GM18873 (cell line): ENCODE measurements around the gene RAMP1.

Experiments used
- ATAC-seq: cut with Tn5 transposase; IDR thresholded peaks from one replicate; pipeline ENCODE4 v1.9.1; 2021; ENCODE audit warnings: mild to moderate bottlenecking, moderate library complexity, moderate number of reproducible peaks; ENCODE audit not compliant: unreplicated experiment, low FRiP score

Gene RAMP1

DNA sequence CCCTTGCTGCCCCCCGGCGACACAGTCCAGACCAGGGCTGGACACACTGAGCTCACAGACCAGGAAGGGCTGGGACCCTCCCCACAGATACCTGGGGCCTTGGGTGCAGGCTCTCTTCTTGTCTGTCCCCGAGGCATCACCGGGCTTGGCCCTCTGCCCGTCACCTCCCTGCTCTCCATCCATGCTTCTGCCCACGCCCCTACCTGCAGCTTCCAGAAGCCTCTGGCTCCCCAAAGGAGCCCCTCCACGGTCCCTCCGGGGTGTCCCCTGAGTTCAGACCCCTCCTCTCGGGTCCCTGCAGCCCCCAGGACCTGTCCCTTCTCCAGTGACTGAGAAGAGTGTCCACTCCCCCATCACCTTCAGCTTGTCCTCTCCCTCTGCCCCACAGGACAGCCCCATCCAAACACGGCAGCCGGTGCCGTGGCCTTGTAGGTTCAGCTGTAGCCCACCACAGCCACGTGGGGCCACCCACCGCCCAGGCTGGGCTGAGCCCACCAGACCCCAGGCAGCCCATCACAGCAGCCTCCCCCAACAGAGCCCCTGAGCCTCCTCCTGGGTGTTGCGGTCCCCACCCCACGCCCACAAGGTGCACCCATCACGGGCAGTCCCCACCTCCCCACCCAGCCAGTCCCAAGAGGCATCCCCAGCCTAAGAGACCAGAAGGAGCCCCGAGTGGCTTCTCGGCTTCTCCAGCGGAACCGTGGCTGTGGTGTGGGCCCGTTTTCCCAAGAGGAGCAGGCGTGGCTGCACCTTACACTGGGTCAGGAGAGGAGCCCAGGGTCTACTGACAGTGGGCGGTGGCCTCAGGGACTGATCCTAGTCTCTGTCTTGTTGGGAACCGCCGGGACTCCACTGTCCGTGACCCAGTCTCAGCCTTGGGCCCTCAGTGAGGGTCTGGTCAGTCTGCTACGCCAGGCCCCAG is 53.1 kb downstream of the RAMP1 start:
- ATAC-seq: no peak

DNA sequence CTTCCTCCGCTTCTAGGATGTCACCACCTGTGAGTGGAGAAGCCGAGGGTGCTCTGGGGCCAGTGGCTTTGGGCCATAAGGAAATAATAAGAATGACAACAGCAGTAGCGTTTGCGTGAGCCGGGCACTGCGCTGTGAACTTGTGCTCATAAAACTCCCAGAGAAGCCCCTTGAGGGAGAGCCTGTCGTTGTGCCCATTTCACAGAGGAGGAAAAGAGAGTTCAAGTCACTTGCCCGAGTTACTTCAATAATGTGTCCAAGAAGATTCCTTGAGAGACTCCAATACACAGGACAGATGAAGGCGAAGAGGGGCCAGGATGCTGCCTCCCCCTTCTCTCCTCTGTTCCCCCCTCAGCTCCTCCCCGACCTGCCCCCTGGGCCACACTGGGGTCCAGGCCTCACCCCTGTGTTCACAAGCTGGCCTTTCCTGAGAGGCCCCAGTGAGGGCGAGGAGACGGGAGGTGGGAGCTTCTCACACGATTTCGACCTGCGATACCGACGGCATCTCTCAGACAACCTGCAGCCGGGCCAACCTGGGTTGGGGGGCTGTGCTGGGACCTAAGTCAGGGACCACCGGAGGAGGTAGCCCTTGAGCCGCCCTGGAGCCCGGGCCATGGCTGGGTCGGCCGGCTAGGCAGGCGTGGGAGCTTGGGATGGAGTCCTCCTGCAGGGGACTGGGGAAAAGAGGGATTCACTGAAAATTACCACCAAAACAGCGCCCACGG is 53.9 kb downstream of the RAMP1 start:
- ATAC-seq: no peak

GRCh38 chr2:237915576-237915975 is 56.2 kb downstream of the RAMP1 start:
- ATAC-seq: no peak

DNA sequence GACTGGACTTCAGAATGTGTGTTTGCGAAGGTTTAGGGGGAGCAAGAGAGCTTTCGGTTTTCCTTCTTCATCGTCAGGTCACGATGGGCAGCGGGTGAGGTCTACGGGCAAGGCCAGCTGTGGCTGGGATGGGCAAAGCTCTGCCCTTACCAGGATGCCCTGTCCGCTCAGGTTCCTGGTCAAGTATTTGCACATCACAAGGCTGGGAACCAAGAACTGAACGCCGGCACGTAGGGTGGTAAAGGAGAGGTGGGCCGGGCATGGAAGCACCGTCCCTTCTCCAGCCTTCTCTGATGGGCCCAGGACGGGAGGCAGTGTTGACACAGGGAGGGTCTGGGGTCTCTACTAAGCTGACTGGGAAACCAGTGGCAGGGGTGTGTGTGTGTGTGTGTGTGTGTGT is 56.9 kb downstream of the RAMP1 start:
- ATAC-seq: no peak

DNA sequence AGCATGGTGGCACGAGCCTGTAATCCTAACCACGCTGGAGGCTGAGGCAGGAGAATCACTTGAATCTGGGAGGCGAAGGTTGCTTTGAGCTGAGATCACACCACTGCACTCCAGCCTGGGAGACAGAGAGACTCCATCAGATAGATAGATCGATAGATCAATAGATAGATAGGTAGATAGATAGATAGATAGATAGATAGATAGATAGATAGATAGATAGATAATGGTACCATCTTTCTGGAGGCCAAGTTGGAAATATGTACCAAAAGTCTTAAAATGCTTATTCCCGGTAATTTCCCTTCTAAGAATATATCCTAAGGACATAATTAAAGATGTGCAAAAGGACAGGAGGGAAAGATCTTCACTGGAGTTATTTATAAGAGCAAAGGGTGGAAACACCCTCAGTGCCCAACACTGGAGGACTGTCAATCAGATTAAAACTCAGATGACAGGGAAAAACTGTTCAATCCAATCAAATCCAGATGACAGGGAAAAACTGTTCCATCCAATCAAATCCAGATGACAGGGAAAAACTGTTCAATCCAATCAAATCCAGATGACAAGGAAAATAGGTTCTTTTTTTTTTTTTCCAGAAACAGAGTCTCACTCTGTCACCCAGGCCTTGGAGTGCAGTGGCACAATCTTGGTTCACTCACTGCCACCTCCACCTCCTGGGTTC is 58.4 kb downstream of the RAMP1 start:
- ATAC-seq: no peak

DNA sequence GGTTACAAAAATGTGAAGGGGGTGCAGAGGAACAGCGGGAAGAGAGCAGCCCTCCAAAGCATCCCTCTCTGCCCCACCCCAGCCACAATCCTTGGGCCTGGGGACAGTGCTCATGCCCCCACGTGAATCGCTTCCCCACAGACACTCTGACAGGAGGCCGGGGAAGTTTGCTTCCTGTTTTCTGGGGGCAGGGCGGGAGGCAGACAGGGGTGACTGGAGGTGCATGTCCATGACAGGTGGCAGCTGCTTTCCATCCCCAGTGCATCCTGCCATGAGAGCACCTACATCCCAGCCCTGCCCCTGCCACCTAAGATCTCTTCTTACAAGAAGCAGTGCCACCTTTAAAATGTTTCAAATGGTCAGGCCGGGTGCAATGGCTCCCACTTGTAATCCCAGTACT is 60.2 kb downstream of the RAMP1 start:
- no peak for ATAC-seq

- ATAC-seq: no peak
Measured at GRCh38 chr2:237920673-237921072, 61.2 kb downstream of the RAMP1 start.

- ATAC-seq: no peak
Measured at GRCh38 chr2:237921967-237922492, 62.6 kb downstream of the RAMP1 start.

- ATAC-seq: no peak
Measured at GRCh38 chr2:237922641-237923361, 63.4 kb downstream of the RAMP1 start.

DNA sequence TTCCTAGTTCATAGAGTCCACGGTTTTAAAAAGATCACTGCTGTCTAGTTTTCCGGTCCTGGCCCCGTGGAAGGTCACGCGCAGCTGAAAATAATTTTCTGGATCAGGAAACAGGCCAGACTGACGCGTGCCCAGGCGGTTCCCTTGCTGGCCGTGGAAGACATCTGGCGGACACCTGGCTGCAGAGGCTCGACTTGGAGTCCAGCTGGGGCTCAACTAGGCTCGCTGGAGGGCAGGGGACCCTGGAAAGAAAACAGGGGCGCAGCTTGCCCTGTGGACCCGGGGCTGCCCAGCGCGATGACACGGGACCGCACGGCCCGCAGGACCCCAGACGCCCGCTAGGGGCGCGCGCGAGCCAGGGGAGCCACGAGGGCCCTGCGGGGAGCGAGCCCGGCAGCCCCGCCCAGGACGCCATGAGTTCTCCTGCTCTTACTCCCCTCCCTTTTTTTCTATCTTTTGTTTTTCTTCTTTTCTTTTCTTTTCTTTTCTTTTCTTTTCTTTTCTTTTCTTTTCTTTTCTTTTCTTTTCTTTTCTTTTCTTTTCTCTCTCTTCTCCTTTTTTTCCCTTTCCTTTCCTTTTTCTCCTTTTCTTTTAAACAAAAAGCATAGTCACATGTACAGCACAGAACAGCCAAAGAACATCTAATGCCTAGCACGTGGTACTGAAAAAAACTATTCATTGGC is 64.2 kb downstream of the RAMP1 start:
- ATAC-seq: no peak

DNA sequence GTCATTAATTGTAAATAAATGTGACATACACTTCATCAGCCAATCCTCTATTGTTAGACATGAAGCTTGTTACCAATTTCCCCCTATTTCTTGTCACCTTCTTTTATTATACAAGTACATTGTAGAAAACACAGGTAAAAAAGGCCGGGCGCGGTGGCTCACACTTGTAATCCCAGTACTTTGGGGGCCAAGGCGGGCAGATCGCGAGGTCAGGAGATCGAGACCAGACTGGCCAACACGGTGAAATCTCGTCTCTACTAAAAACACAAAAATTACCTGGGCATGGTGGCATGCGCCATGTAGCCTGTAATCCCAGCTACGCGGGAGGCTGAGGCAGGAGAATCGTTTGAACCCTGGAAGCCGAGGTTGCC is 64.7 kb downstream of the RAMP1 start:
- ATAC-seq: no peak

DNA sequence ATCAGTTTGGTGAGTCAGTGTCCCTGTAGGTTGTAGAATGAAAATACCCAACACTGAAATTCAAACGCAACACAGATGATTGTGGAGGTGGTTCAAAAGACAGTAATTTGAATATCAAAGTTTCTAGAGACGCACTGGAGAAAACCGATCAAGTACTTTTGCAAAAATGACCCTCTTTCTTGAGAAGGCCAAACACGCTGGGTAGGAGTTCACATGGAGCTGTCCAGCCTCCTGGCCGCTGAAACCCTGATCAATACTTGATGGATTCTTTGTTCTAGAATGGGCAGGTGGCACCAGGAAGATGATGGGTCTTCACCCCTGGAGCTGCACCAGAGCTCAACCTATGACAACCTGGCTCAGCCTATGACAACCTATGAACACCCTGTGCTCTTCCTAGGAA is 67.7 kb downstream of the RAMP1 start:
- ATAC-seq: no peak

DNA sequence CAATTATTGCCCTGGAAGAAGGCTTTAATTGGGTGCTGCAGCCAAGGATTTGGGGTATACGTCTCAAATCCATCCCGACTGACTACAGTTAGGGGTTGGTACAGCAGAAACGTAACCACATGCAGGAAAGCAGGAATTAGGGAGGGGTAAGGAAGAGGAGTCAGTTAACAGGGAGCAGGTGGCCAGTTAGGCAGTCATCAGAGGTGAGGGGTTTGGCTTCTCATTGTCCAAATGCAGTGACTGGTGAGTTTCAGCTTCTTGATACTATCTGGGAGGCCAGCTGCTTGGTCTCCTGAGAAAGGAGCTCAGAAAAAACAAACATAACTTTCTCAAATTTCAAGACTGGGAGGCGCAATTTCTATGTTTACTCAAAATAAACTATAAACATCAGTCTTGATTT is 68.6 kb downstream of the RAMP1 start:
- ATAC-seq: no peak

- ATAC-seq: no peak
Measured at GRCh38 chr2:237929979-237930378, 70.6 kb downstream of the RAMP1 start.

GRCh38 chr2:237931205-237931721 is 71.8 kb downstream of the RAMP1 start:
- no peak for ATAC-seq

DNA sequence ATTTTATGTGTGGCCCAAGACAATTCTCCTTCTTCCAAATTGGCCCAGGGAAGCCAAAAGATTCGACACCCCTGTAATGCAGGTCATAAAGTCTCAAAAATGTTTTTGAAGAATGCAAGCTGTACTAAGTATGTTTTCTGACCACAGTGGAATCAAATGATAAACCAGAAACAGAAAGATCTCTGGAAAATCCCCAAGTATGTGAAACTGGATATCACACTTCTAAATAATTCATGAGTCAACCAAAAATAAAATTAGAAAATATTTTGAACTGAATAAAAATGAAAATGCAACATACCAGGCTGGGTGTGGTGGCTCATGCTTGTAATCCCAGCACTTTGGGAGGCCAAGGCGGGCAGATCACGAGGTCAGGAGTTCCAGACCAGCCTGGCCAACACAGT is 73.3 kb downstream of the RAMP1 start:
- no peak for ATAC-seq

- ATAC-seq: no peak
Measured at GRCh38 chr2:237934186-237934585, 74.8 kb downstream of the RAMP1 start.

GRCh38 chr2:237935740-237936452 is 76.5 kb downstream of the RAMP1 start:
- ATAC-seq: no peak

DNA sequence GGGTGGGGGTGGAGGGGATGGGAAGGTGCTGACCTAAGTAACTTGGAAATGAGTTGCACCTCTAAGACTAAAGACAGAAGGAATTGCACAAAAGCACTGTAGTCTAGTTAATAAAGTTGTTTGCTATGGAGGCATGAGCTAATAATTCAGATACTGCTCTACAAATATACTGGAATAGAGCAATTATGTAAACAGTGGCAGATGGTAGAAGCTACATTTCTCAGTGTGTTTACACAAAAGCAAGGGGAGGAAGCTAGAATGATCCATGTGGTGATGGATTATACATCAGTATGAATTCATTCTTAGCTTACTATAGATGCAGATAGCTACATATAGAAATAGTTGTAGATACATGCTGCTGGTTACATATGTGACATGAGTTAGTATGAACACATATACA is 79.8 kb downstream of the RAMP1 start:
- ATAC-seq: no peak
